GM12874 (cell line): Measurements from ENCODE around the gene TNKS2.

Source experiments
- CTCF ChIP-seq: IDR thresholded peaks from 2 replicates; pipeline ENCODE4 v1.5.1; 2011; ENCODE audit warnings: low read depth, mild to moderate bottlenecking, control low read depth, low read length, moderate library complexity; ENCODE audit not compliant: insufficient read depth

The TNKS2 gene

GRCh38 chr10:91797874-91798648 lies at the start of gene TNKS2:
TNKS2 (plus strand) TSS chr10:91798426; CDS start chr10:91798691, 265 bp downstream.
- TF ChIP-seq CTCF: no peak

GRCh38 chr10:91756286-91756685 lies 41.9 kb upstream of the TNKS2 start:
- no peak for TF ChIP-seq CTCF

GRCh38 chr10:91758303-91759146 lies 39.7 kb upstream of the TNKS2 start:
- TF ChIP-seq CTCF: no peak

GRCh38 chr10:91759581-91759986 lies 38.6 kb upstream of the TNKS2 start:
- TF ChIP-seq CTCF: no peak

GRCh38 chr10:91761721-91762120 lies 36.5 kb upstream of the TNKS2 start:
- no peak for TF ChIP-seq CTCF

GRCh38 chr10:91762878-91763277 lies 35.3 kb upstream of the TNKS2 start:
- TF ChIP-seq CTCF: no peak

- TF ChIP-seq CTCF: no peak
These were observed 31.6 kb upstream of the TNKS2 start for GRCh38 chr10:91766676-91767075.
